Peyer's patch (tissue), 4 donors: ENCODE data around the gene ILF2. TPM values are rescaled to one million over a fixed set of nuclear protein-coding genes. Genes with fewer than 3 reads are reported as not detected.
A peak's percentile ranks its signal among the peaks of the same experiment; 100 is the strongest.
"Not testable (repeated sequence)": the region's sequence is repeated elsewhere in the genome, so short reads cannot be mapped to it uniquely, and the experiment has no call there.

Experiments
- DNase-seq, 3 donors: peaks; one replicate each; pipeline ENCODE4 v3.0.0-alpha.2; 2017 to 2019
- H3K27ac ChIP-seq, 4 donors: fragments of 200-600 bp; sonication (generic); one replicate each; pipeline ENCODE4 v1.5.1; 2016 to 2019
- H3K27me3 ChIP-seq, 2 donors: fragments of 200-600 bp; sonication (generic); one replicate each; pipeline ENCODE4 v1.5.1; 2019
- H3K36me3 ChIP-seq, 3 donors: fragments of 200-600 bp; sonication (generic); one replicate each; pipeline ENCODE4 v1.5.1; 2016 to 2019
- H3K4me1 ChIP-seq, 4 donors: fragments of 200-600 bp; sonication (generic); one replicate each; pipeline ENCODE4 v1.5.1; 2016 to 2019
- H3K4me3 ChIP-seq, 4 donors: fragments of 200-600 bp; sonication (generic); 1 replicate in 3 of 4; 2 replicates in 1 of 4; pipeline ENCODE4 v1.5.1; 2016 to 2019; ENCODE audit warnings: mild to moderate bottlenecking in 1 of 4
- H3K9me3 ChIP-seq, 4 donors: fragments of 200-600 bp; sonication (generic); one replicate each; pipeline ENCODE4 v1.5.1; 2016 to 2019; ENCODE audit warnings: mild to moderate bottlenecking in 1 of 4
- CTCF ChIP-seq, 6 experiments: fragments of 450-650 bp in 4 of 6; fragments of 200-600 bp in 2 of 6; sonication (generic) in 1 of 6; IDR thresholded peaks; one replicate each; pipeline ENCODE4 v1.5.1; 2017 to 2019; ENCODE audit warnings: antibody characterized with exemption in 6 of 6, mild to moderate bottlenecking in 3 of 6, moderate library complexity in 1 of 6
- POLR2A ChIP-seq, 2 donors: fragments of 450-650 bp; IDR thresholded peaks; one replicate each; pipeline ENCODE4 v1.5.1; 2017; ENCODE audit warnings: antibody characterized with exemption in 2 of 2, mild to moderate bottlenecking in 2 of 2, moderate library complexity in 2 of 2
- total RNA-seq, 4 donors: library from RNA; depleted of rRNA; stranded (reverse); fragments of >200 nt; gene quantifications; one replicate each; pipeline ENCODE4 v1.1.0, GENCODE V29; 2016

ILF2 gene
- total RNA-seq = 10 to 100 TPM; 31.4 to 67.7 (median 47.2) TPM

DNA sequence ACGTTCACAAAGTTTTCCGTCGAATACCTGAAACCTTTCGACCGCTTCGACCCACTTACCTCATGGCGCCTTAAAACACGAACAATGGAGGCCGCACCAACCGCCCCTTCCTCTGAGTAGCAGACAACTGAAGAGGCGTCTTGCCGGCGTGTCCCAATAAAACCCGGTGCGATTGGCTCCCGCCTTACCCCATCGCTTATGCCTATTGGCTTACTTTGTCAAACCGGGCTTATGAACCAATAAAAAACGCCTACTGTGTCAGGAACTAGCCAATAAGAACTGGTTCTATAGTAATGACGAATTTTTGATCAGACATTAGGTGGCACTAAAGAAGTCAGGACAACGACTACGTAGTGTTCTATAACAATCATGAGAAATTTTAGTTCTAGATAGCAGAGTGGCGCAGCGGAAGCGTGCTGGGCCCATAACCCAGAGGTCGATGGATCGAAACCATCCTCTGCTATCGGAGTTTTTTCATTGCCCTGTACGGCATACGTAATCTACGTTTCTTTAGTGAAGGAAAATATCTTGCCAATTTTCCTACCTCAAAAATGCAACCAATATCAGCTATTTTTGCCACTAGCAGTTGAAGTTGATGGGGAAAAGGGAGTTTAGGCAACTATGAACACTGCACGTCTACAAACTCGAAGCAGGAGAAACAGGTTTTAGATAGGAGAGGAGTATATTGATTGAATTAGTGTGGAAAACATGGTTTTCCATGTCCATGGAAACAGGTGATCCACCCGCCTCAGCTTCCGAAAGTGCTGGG is at the start of gene ILF2:
Gene ILF2 (minus strand): TSS at position 135 of the 769 bp plus-strand sequence. CDS start 71 bp downstream, at position 64.
- H3K36me3 ChIP-seq = peaks cover 0 to 30% (median 3%) of the 10 kb centered on the region in 3 donors
- H3K27ac ChIP-seq = peak within 1 kb of the TSS; percentile 83 to 92 (median 88)
- no peaks in the 10 kb centered on the region for H3K9me3 ChIP-seq
- peak within 1 kb of the TSS; percentile 67 to 77 (median 68) for H3K4me3 ChIP-seq
- peaks cover 0 to 18% (median 2%) of the 10 kb centered on the region in 4 donors for H3K4me1 ChIP-seq
- peak; percentile 95 to 99 (median 97) for DNase-seq
- peak; percentile 74 to 88 for TF ChIP-seq POLR2A (IDR thresholded peaks at IDR 0.05)
- TF ChIP-seq CTCF (IDR thresholded peaks at IDR 0.05) = peak in 3 of 6 experiments; percentile 9 to 29 (median 16)
- H3K27me3 ChIP-seq = no peaks in the 10 kb centered on the region

DNA sequence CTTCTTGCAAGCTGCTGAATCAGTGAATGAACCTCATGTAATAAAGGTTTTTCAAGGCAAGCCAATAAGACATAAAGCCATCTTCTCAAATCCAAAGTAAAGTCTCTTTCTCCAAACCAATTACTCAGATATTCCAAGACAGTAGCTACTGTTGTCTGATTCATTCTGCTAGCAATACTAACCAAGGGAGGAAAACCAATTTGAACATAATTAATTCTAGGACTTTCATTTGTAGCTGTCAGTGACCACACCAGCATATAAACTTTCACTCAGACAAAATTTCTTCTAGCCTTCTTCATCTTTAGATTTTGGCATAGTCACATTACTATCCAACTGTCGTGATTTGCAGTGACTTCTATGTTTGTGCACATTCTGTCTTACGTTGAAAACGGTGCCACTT is 46.5 kb upstream of the ILF2 start:
- TF ChIP-seq POLR2A (IDR thresholded peaks at IDR 0.05) (no peak), CTCF (IDR thresholded peaks at IDR 0.05) (no peak)
- Histone ChIP-seq H3K4me1 (no peaks in the 10 kb centered on the region), H3K9me3 (no peaks in the 10 kb centered on the region), H3K27ac (no peak overlapping the region), H3K36me3 (no peaks in the 10 kb centered on the region), H3K4me3 (no peak overlapping the region), H3K27me3 (no peaks in the 10 kb centered on the region)
- no peak for DNase-seq

DNA sequence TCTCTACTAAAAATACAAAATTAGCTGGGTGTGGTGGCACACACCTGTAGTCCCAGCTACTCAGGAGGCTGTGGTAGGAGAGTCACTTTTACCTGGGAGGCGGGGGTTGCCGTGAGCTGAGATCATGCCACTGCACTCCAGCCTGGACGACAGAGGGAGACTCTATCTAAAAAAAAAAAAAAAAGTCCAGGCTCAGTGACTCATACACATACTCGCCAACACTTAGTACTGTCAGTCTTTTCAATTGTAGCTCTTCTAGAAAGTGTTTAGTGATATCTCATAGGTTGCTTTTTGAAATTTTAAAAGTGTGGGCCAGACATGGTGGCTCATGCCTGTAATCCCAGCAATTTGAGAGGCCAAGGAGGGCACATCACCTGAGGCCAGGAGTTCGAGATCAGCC is 45.4 kb upstream of the ILF2 start:
- H3K27ac ChIP-seq, H3K4me3 ChIP-seq, DNase-seq, H3K36me3 ChIP-seq, H3K4me1 ChIP-seq, H3K27me3 ChIP-seq, H3K9me3 ChIP-seq: not testable (repeated sequence)

DNA sequence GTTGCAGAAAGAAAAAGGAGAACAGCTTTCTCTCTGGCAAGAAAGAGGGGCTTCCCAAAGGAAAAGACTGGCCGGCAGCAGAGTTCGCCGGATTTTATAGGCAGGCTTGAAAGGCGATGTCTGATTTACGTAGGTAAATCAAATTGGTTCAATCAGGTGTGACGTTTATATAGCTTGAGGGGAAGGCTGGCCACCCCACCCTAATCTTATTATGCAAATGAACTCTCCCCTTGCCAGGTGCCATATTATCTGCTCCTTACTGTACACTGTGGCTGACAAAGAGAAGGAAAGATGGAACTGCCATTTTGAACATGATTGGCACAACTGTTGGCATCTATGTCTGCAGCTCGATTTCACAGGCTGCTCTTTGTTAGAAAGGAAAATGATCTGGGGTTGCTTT is 40.2 kb upstream of the ILF2 start:
- no peaks in the 10 kb centered on the region for H3K9me3 ChIP-seq
- no peak overlapping the region for H3K27ac ChIP-seq
- TF ChIP-seq CTCF (IDR thresholded peaks at IDR 0.05) (no peak), POLR2A (IDR thresholded peaks at IDR 0.05) (no peak)
- no peak overlapping the region for H3K4me3 ChIP-seq
- H3K27me3 ChIP-seq = no peaks in the 10 kb centered on the region
- H3K4me1 ChIP-seq = no peaks in the 10 kb centered on the region
- no peaks in the 10 kb centered on the region for H3K36me3 ChIP-seq
- DNase-seq = no peak

DNA sequence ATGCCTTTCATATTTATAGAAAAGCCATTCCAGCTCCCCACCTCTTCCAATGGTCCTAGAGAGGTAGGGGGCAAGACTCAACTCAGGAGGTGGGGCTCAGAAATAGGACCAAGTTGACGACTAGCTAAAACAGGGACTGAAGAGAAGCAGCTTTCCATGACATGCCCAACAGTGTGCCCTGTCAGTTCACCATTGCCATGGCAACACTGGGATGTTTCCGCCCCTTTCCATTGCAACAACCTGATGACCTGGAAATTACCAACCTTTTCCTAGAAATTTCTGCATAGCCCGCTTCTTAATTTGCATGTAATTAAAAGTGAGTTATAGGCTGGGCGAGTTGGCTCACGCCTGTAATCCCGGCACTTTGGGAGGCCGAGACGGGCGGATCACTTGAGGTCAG is 34.7 kb upstream of the ILF2 start:
- DNase-seq = no peak
- no peak overlapping the region for H3K27ac ChIP-seq
- H3K36me3 ChIP-seq = no peaks in the 10 kb centered on the region
- H3K4me3 ChIP-seq = no peak overlapping the region
- H3K9me3 ChIP-seq = no peaks in the 10 kb centered on the region
- no peak for TF ChIP-seq CTCF (IDR thresholded peaks at IDR 0.05)
- no peaks in the 10 kb centered on the region for H3K4me1 ChIP-seq
- H3K27me3 ChIP-seq = no peaks in the 10 kb centered on the region

GRCh38 chr1:153699768-153700167 is 29.0 kb upstream of the ILF2 start:
- H3K4me3 ChIP-seq = no peak overlapping the region

More at GRCh38 chr1:153699768-153700167, 29.0 kb upstream of the ILF2 start:
- Histone ChIP-seq H3K36me3 (no peaks in the 10 kb centered on the region), H3K4me1 (no peaks in the 10 kb centered on the region), H3K27ac (no peak overlapping the region), H3K9me3 (no peaks in the 10 kb centered on the region), H3K27me3 (no peaks in the 10 kb centered on the region)
- TF ChIP-seq CTCF (IDR thresholded peaks at IDR 0.05) (no peak), POLR2A (IDR thresholded peaks at IDR 0.05) (no peak)
- no peak for DNase-seq
